Measurements from ENCODE around the gene PLCG2.

Gene PLCG2

DNA sequence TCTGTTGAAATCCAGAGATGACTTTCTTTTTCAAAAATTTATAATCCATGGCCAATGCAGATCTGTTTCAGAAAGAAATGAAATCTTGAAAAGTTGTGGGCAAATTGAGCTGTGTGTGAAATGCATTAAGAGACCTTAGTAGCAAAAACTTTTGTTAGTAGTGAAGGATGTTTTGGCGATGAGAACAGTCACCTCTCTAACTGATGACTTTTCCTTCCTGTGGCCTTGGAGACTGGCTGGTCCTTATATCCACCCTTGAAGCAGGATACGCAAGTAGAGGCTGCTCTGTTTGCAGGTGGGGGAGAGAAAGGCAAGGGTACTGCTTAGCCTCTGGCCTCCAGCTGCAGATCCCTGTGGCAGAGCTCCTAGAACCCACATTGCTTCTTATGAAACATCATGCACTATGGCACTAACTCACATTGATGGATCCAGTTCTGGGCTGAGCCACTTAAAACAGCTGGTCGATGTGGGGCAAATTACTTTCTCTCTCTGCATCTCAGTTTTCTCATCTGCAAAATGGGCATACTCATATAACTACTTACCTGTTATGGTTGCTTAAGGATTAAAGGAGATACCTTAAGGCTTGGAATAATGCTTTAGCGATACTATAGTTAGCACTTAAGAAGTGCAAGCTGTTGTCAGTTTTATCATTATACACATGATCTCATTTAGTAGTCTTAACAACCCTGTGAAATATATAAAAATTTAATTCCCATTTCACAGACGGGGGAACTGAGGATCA is 142.9 kb downstream of the PLCG2 start:
- ATAC-seq = no peak
- TF ChIP-seq ZFP30 (CRISPR knock-in tag; IDR thresholded peaks at IDR 0.05) (no peak), ISL1 (CRISPR knock-in tag; IDR thresholded peaks at IDR 0.05) (no peak), RARB (CRISPR knock-in tag; IDR thresholded peaks at IDR 0.05) (no peak), GLIS3 (CRISPR knock-in tag; IDR thresholded peaks at IDR 0.05) (no peak), ZNF565 (CRISPR knock-in tag; conservative IDR thresholded peaks at IDR 0.05; ENCODE audit: low read depth) (no peak), SNAI2 (CRISPR knock-in tag; IDR thresholded peaks at IDR 0.05) (no peak), PPARA (CRISPR knock-in tag; IDR thresholded peaks at IDR 0.05; ENCODE audit: borderline replicate concordance) (no peak), ZNF70 (CRISPR knock-in tag; IDR thresholded peaks at IDR 0.05) (no peak), POU6F1 (CRISPR knock-in tag; IDR thresholded peaks at IDR 0.05; ENCODE audit: borderline replicate concordance, low read depth) (no peak), TOX (CRISPR knock-in tag; IDR thresholded peaks at IDR 0.05; ENCODE audit: borderline replicate concordance) (no peak)
- TF ChIP-seq, protein P1, sequence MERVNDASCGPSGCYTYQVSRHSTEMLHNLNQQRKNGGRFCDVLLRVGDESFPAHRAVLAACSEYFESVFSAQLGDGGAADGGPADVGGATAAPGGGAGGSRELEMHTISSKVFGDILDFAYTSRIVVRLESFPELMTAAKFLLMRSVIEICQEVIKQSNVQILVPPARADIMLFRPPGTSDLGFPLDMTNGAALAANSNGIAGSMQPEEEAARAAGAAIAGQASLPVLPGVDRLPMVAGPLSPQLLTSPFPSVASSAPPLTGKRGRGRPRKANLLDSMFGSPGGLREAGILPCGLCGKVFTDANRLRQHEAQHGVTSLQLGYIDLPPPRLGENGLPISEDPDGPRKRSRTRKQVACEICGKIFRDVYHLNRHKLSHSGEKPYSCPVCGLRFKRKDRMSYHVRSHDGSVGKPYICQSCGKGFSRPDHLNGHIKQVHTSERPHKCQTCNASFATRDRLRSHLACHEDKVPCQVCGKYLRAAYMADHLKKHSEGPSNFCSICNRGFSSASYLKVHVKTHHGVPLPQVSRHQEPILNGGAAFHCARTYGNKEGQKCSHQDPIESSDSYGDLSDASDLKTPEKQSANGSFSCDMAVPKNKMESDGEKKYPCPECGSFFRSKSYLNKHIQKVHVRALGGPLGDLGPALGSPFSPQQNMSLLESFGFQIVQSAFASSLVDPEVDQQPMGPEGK (CRISPR knock-in tag; IDR thresholded peaks at IDR 0.05; ENCODE audit: borderline replicate concordance) = no peak
- TF ChIP-seq, protein P2, sequence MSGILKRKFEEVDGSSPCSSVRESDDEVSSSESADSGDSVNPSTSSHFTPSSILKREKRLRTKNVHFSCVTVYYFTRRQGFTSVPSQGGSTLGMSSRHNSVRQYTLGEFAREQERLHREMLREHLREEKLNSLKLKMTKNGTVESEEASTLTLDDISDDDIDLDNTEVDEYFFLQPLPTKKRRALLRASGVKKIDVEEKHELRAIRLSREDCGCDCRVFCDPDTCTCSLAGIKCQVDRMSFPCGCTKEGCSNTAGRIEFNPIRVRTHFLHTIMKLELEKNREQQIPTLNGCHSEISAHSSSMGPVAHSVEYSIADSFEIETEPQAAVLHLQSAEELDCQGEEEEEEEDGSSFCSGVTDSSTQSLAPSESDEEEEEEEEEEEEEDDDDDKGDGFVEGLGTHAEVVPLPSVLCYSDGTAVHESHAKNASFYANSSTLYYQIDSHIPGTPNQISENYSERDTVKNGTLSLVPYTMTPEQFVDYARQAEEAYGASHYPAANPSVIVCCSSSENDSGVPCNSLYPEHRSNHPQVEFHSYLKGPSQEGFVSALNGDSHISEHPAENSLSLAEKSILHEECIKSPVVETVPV (CRISPR knock-in tag; IDR thresholded peaks at IDR 0.05) = no peak

GRCh38 chr16:81923296-81923695 is 144.2 kb downstream of the PLCG2 start:
- TF ChIP-seq ZC3H10 (CRISPR knock-in tag; IDR thresholded peaks at IDR 0.05) = no peak
- no peak for TF ChIP-seq GLIS3 (CRISPR knock-in tag; IDR thresholded peaks at IDR 0.05)
- TF ChIP-seq CSDC2 (CRISPR knock-in tag; IDR thresholded peaks at IDR 0.05) = no peak
- TF ChIP-seq, protein P2 (CRISPR knock-in tag; IDR thresholded peaks at IDR 0.05) = no peak
- no peak for TF ChIP-seq ZNF8 (CRISPR knock-in tag; IDR thresholded peaks at IDR 0.05)
- TF ChIP-seq ZFP30 (CRISPR knock-in tag; IDR thresholded peaks at IDR 0.05) = no peak
- TF ChIP-seq, protein P3, sequence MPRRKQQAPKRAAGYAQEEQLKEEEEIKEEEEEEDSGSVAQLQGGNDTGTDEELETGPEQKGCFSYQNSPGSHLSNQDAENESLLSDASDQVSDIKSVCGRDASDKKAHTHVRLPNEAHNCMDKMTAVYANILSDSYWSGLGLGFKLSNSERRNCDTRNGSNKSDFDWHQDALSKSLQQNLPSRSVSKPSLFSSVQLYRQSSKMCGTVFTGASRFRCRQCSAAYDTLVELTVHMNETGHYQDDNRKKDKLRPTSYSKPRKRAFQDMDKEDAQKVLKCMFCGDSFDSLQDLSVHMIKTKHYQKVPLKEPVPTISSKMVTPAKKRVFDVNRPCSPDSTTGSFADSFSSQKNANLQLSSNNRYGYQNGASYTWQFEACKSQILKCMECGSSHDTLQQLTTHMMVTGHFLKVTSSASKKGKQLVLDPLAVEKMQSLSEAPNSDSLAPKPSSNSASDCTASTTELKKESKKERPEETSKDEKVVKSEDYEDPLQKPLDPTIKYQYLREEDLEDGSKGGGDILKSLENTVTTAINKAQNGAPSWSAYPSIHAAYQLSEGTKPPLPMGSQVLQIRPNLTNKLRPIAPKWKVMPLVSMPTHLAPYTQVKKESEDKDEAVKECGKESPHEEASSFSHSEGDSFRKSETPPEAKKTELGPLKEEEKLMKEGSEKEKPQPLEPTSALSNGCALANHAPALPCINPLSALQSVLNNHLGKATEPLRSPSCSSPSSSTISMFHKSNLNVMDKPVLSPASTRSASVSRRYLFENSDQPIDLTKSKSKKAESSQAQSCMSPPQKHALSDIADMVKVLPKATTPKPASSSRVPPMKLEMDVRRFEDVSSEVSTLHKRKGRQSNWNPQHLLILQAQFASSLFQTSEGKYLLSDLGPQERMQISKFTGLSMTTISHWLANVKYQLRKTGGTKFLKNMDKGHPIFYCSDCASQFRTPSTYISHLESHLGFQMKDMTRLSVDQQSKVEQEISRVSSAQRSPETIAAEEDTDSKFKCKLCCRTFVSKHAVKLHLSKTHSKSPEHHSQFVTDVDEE (CRISPR knock-in tag; IDR thresholded peaks at IDR 0.05) = no peak
- TF ChIP-seq, protein P1 (CRISPR knock-in tag; IDR thresholded peaks at IDR 0.05; ENCODE audit: borderline replicate concordance) = no peak
- TF ChIP-seq ARNTL (CRISPR knock-in tag; IDR thresholded peaks at IDR 0.05; ENCODE audit: borderline replicate concordance, low read depth) = no peak
- no peak for TF ChIP-seq TCF4 (CRISPR knock-in tag; IDR thresholded peaks at IDR 0.05; ENCODE audit: borderline replicate concordance)
- no peak for TF ChIP-seq PPARA (CRISPR knock-in tag; IDR thresholded peaks at IDR 0.05; ENCODE audit: borderline replicate concordance)
- no peak for TF ChIP-seq ZFP3 (CRISPR knock-in tag; IDR thresholded peaks at IDR 0.05)
- TF ChIP-seq ZNF565 (CRISPR knock-in tag; conservative IDR thresholded peaks at IDR 0.05; ENCODE audit: low read depth) = no peak
- no peak for TF ChIP-seq RARB (CRISPR knock-in tag; IDR thresholded peaks at IDR 0.05)

More at GRCh38 chr16:81923296-81923695, 144.2 kb downstream of the PLCG2 start:
- no peak for ATAC-seq
